ENCODE results near the gene AP1S3.

- TF ChIP-seq L3MBTL2 (conservative IDR thresholded peaks at IDR 0.05) (no peak), SP1 (IDR thresholded peaks at IDR 0.05) (no peak), FOXM1 (IDR thresholded peaks at IDR 0.05; ENCODE audit: borderline replicate concordance) (no peak), FOXK2 (IDR thresholded peaks at IDR 0.05) (no peak), FOXA1 (IDR thresholded peaks at IDR 0.05) (no peak), ARNT (IDR thresholded peaks at IDR 0.05) (no peak), BHLHE40 (IDR thresholded peaks at IDR 0.05; ENCODE audit: borderline replicate concordance) (no peak), TARDBP (IDR thresholded peaks at IDR 0.05) (no peak), CTBP1 (IDR thresholded peaks at IDR 0.05; ENCODE audit: borderline replicate concordance) (no peak), NFRKB (IDR thresholded peaks at IDR 0.05) (no peak), SUZ12 (IDR thresholded peaks at IDR 0.05) (no peak), ZNF384 (IDR thresholded peaks at IDR 0.05) (no peak), ELF4 (IDR thresholded peaks at IDR 0.05) (no peak), HDGF (IDR thresholded peaks at IDR 0.05; ENCODE audit: borderline replicate concordance) (no peak)
Observed at GRCh38 chr2:223856021-223856420, 18.6 kb upstream of the AP1S3 start.

Measured in HEK293T (cell line).